Loucy (cell line): ENCODE results near the gene AIDA.

Experiments
- H2AFZ ChIP-seq: fragments of 200-600 bp; sonication (generic); 2 replicates; pipeline ENCODE4 v1.6.0; 2016; ENCODE audit warnings: antibody characterized with exemption, mild to moderate bottlenecking, low read length, moderate library complexity
- H3F3A ChIP-seq: fragments of 200-600 bp; 2 replicates; pipeline ENCODE4 v1.6.0; 2016; ENCODE audit warnings: antibody characterized with exemption, low read depth, mild to moderate bottlenecking
- H3K27me3 ChIP-seq: fragments of 200-600 bp; sonication (generic); 2 replicates; pipeline ENCODE4 v1.6.1; 2014; ENCODE audit warnings: low read length, mild to moderate bottlenecking; ENCODE audit not compliant: insufficient read depth, poor library complexity, severe bottlenecking
- H3K36me3 ChIP-seq: fragments of 200-600 bp; sonication (generic); 2 replicates; pipeline ENCODE4 v1.6.1; 2016; ENCODE audit warnings: low read length; ENCODE audit not compliant: insufficient read depth
- H3K4me1 ChIP-seq: fragments of 200-600 bp; sonication (generic); 2 replicates; pipeline ENCODE4 v1.5.1; 2014; ENCODE audit warnings: low read length, mild to moderate bottlenecking; ENCODE audit not compliant: insufficient read depth, poor library complexity, severe bottlenecking
- H3K4me2 ChIP-seq: fragments of 200-600 bp; sonication (generic); 2 replicates; pipeline ENCODE4 v1.6.0; 2014; ENCODE audit warnings: antibody characterized with exemption, low read length, low read depth, mild to moderate bottlenecking; ENCODE audit not compliant: poor library complexity, severe bottlenecking
- H3K4me3 ChIP-seq: fragments of 200-600 bp; sonication (generic); 2 replicates; pipeline ENCODE4 v1.5.1; 2014; ENCODE audit warnings: low read length, mild to moderate bottlenecking, mixed read lengths; ENCODE audit not compliant: poor library complexity, severe bottlenecking
- H3K79me2 ChIP-seq: fragments of 200-600 bp; sonication (generic); 2 replicates; pipeline ENCODE4 v1.6.1; 2014; ENCODE audit warnings: low read length; ENCODE audit not compliant: insufficient read depth
- H3K9ac ChIP-seq: fragments of 200-600 bp; sonication (generic); 2 replicates; pipeline ENCODE4 v1.6.0; 2014; ENCODE audit warnings: mild to moderate bottlenecking, low read depth, low read length, moderate library complexity; ENCODE audit not compliant: poor library complexity, severe bottlenecking
- H3K9me2 ChIP-seq: fragments of 200-600 bp; sonication (generic); replicated peaks from 2 replicates; pipeline ENCODE4 v1.6.1; 2016; ENCODE audit warnings: low read depth, low read length, mixed read lengths
- H3K9me3 ChIP-seq: fragments of 200-600 bp; sonication (generic); 2 replicates; pipeline ENCODE4 v1.6.1; 2014; ENCODE audit warnings: mild to moderate bottlenecking, antibody characterized with exemption, low read length, low read depth; ENCODE audit not compliant: insufficient read depth
- H4K20me1 ChIP-seq: fragments of 200-600 bp; sonication (generic); 2 replicates; pipeline ENCODE4 v1.6.0; 2014; ENCODE audit warnings: antibody characterized with exemption, low read length, mild to moderate bottlenecking; ENCODE audit not compliant: insufficient read depth, poor library complexity, severe bottlenecking
- EZH2phosphoT487 ChIP-seq: fragments of 200-600 bp; IDR thresholded peaks from 2 replicates; pipeline ENCODE4 v1.6.1; 2018; ENCODE audit warnings: antibody characterized with exemption, mild to moderate bottlenecking, moderate library complexity, borderline replicate concordance
- TF ChIP-seq, protein P1 (sequence below): fragments of 200-600 bp; sonication (generic); conservative IDR thresholded peaks from 2 replicates; pipeline ENCODE4 v1.5.1; 2014; ENCODE audit warnings: mild to moderate bottlenecking, antibody characterized with exemption, low read length

The AIDA gene

DNA sequence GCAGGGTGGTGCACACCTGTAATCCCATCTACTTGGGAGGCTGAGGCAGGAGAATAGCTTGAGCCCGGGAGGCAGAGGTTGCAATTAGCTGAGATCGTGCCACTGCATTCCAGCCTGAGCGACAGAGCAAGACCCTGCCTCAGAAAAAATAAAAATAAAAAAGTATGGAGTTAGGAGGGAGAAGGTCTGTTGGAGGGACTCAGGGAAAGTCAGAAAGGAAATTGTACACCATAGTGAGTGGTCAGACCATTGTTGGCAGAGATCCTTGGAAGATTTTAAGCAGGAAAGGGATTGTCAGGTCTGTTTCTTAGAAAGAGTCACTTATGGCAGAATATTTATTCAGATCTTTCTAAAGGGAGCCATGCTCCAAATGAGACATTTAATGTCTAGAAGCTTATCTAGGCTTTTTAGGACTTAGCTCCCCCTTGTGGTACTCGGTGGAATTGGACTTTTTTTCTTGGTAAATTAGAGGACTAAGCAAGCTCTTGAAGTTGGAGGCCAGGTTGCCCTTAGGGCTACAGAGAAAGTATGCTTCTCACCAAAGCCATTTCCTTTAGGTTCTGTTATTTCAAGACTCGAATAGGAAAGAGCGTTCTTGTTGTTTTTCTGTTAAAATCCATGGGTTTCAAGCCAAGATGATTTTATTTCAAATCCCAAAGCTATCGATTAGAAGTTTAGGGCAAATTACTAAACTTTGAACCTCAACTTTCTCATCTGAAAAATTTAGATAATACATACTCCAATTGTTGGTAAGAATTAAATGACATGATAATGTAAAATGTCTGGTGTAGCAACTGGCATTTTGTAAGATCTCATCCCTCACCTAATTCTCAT is 77.9 kb downstream of the AIDA start:
- Histone ChIP-seq H2AFZ (no peak overlapping the region), H4K20me1 (no peaks in the 10 kb centered on the region), H3K9me3 (no peaks in the 10 kb centered on the region), H3K36me3 (peaks cover 23% of the 10 kb centered on the region; the same call in 1 of the 2 replicates), H3K9ac (no peak overlapping the region), H3K27me3 (no peaks in the 10 kb centered on the region), H3K4me3 (no peak overlapping the region), H3K4me1 (no peaks in the 10 kb centered on the region), H3K4me2 (no peak overlapping the region), H3F3A (no peaks in the 10 kb centered on the region), H3K79me2 (no peaks in the 10 kb centered on the region), H3K9me2 (no peaks in the 10 kb centered on the region)
- TF ChIP-seq EZH2phosphoT487: no peak
- TF ChIP-seq, protein P1, sequence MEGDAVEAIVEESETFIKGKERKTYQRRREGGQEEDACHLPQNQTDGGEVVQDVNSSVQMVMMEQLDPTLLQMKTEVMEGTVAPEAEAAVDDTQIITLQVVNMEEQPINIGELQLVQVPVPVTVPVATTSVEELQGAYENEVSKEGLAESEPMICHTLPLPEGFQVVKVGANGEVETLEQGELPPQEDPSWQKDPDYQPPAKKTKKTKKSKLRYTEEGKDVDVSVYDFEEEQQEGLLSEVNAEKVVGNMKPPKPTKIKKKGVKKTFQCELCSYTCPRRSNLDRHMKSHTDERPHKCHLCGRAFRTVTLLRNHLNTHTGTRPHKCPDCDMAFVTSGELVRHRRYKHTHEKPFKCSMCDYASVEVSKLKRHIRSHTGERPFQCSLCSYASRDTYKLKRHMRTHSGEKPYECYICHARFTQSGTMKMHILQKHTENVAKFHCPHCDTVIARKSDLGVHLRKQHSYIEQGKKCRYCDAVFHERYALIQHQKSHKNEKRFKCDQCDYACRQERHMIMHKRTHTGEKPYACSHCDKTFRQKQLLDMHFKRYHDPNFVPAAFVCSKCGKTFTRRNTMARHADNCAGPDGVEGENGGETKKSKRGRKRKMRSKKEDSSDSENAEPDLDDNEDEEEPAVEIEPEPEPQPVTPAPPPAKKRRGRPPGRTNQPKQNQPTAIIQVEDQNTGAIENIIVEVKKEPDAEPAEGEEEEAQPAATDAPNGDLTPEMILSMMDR: peak; percentile 92

DNA sequence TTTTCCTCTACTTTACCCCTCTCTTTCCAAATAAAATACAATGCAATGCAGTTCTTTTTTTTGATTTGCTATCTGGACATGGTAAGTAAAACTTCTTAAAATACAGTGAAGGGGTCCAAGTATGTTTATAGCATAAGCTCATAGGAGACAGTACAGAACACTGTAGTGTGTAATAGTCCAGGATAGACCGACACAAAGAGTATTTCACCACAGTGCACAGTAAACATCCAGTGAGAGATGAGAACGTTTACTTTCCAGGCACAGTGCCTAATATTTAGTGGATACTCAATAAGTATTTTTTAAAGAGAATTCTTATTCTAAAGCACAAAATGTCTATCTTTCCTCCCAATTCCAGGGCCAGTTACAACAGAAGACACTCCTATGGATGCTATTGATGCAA is 79.5 kb downstream of the AIDA start:
- Histone ChIP-seq H3K9me2 (no peaks in the 10 kb centered on the region), H3F3A (no peaks in the 10 kb centered on the region), H4K20me1 (no peaks in the 10 kb centered on the region), H3K36me3 (peaks cover 25% of the 10 kb centered on the region; the same call in 1 of the 2 replicates), H3K27me3 (no peaks in the 10 kb centered on the region), H3K9ac (no peak overlapping the region), H3K79me2 (no peaks in the 10 kb centered on the region), H2AFZ (no peak overlapping the region), H3K4me1 (no peaks in the 10 kb centered on the region), H3K4me2 (no peak overlapping the region), H3K4me3 (no peak overlapping the region), H3K9me3 (no peaks in the 10 kb centered on the region)
- TF ChIP-seq EZH2phosphoT487: no peak
- TF ChIP-seq, protein P1: no peak

DNA sequence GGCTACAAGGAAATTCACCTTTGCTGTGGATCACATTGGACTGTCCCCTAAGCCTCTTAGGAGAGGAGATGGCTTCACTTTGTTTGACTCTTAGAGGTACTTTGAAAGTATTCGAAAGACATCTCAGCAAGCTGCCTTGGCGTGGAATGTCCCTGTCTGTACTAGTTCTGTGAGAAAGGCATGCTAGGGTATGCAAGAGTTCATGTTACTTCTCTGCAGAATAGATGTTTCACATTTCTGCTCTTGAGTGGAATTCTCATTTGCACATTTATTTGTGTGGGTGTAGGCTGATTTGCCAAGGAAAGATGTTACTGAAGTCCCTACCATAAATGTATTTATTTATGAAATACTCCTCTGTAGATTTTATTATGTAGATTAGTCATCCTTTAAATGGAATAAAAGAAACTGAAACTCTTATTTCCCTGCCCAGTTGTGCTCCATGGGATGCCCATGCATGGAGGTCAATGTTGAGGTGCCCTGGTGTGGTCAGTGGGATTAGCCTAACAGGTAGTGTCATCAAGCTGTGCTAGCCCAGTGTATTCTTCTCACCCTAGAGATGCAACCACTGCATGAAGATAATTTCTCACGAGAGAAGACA is 80.6 kb downstream of the AIDA start:
- H3F3A ChIP-seq: no peaks in the 10 kb centered on the region
- H3K4me3 ChIP-seq: no peak overlapping the region
- H3K36me3 ChIP-seq: peaks cover 29% of the 10 kb centered on the region; the same call in 1 of the 2 replicates
- no peak overlapping the region for H3K9ac ChIP-seq
- no peaks in the 10 kb centered on the region for H3K79me2 ChIP-seq
- H3K4me1 ChIP-seq: no peaks in the 10 kb centered on the region
- H3K9me3 ChIP-seq: no peaks in the 10 kb centered on the region
- no peaks in the 10 kb centered on the region for H3K9me2 ChIP-seq
- no peak overlapping the region for H2AFZ ChIP-seq
- H3K27me3 ChIP-seq: no peaks in the 10 kb centered on the region
- TF ChIP-seq, protein P1: no peak
- no peak for TF ChIP-seq EZH2phosphoT487
- H3K4me2 ChIP-seq: no peak overlapping the region
- H4K20me1 ChIP-seq: no peaks in the 10 kb centered on the region
